HG02885 (cell line): Measurements from ENCODE around the gene PHOX2B.

Experiments used
- ATAC-seq: cut with Tn5 transposase; IDR thresholded peaks from one replicate; pipeline ENCODE4 v1.9.1; 2021; ENCODE audit warnings: mild to moderate bottlenecking; ENCODE audit not compliant: unreplicated experiment, poor library complexity

PHOX2B gene

GRCh38 chr4:41748571-41749475 is at the start of gene PHOX2B:
Gene PHOX2B, minus strand, starts transcription at chr4:41748725. Its CDS starts 115 bp downstream, at chr4:41748610.
- ATAC-seq: no peak

- no peak for ATAC-seq
These were observed 48.7 kb upstream of the PHOX2B start for GRCh38 chr4:41797260-41797659.

- no peak for ATAC-seq
These were observed 48.2 kb upstream of the PHOX2B start for GRCh38 chr4:41796545-41797210.

- no peak for ATAC-seq
These were observed 47.4 kb upstream of the PHOX2B start for GRCh38 chr4:41795796-41796385.

- ATAC-seq: no peak
These were observed 43.6 kb upstream of the PHOX2B start for GRCh38 chr4:41792166-41792565.

- no peak for ATAC-seq
These were observed 43.0 kb upstream of the PHOX2B start for GRCh38 chr4:41791557-41791956.

- ATAC-seq: no peak
These were observed 39.4 kb upstream of the PHOX2B start for GRCh38 chr4:41787931-41788330.

GRCh38 chr4:41785665-41786064 is 37.1 kb upstream of the PHOX2B start:
- no peak for ATAC-seq

GRCh38 chr4:41784191-41784979 is 35.9 kb upstream of the PHOX2B start:
- no peak for ATAC-seq

GRCh38 chr4:41776466-41776865 is 27.9 kb upstream of the PHOX2B start:
- ATAC-seq: no peak

GRCh38 chr4:41763729-41764128 is 15.2 kb upstream of the PHOX2B start:
- ATAC-seq: no peak

GRCh38 chr4:41758884-41759283 is 10.4 kb upstream of the PHOX2B start:
- no peak for ATAC-seq

GRCh38 chr4:41757521-41758156 is 9.1 kb upstream of the PHOX2B start:
- no peak for ATAC-seq

- no peak for ATAC-seq
These were observed 5.4 kb upstream of the PHOX2B start for GRCh38 chr4:41753942-41754341.

GRCh38 chr4:41752081-41752836 is 3.7 kb upstream of the PHOX2B start:
- no peak for ATAC-seq

- ATAC-seq: no peak
These were observed 3.0 kb upstream of the PHOX2B start for GRCh38 chr4:41751449-41752061.

GRCh38 chr4:41750626-41751448 is 2.3 kb upstream of the PHOX2B start:
- ATAC-seq: no peak

- ATAC-seq: no peak
These were observed 1.6 kb upstream of the PHOX2B start for GRCh38 chr4:41750121-41750625.
